ENCODE results near the gene FLOT2.

FLOT2 gene

GRCh38 chr17:28875848-28876550 is 21.5 kb downstream of the FLOT2 start:
- Histone ChIP-seq H3K4me1 (no peaks in the 10 kb centered on the region), H3K9me3 (no peaks in the 10 kb centered on the region), H3K27ac (no peak overlapping the region), H3K4me3 (no peak overlapping the region), H3K36me3 (peaks cover 24 to 37% (median 30%) of the 10 kb centered on the region in 3 donors), H3K27me3 (no peaks in the 10 kb centered on the region)
- DNase-seq = no peak
- intact Hi-C loops (cut with DNase I; ENCODE audit: low total_unique reads) = no loop called here
- TF ChIP-seq, protein P1, sequence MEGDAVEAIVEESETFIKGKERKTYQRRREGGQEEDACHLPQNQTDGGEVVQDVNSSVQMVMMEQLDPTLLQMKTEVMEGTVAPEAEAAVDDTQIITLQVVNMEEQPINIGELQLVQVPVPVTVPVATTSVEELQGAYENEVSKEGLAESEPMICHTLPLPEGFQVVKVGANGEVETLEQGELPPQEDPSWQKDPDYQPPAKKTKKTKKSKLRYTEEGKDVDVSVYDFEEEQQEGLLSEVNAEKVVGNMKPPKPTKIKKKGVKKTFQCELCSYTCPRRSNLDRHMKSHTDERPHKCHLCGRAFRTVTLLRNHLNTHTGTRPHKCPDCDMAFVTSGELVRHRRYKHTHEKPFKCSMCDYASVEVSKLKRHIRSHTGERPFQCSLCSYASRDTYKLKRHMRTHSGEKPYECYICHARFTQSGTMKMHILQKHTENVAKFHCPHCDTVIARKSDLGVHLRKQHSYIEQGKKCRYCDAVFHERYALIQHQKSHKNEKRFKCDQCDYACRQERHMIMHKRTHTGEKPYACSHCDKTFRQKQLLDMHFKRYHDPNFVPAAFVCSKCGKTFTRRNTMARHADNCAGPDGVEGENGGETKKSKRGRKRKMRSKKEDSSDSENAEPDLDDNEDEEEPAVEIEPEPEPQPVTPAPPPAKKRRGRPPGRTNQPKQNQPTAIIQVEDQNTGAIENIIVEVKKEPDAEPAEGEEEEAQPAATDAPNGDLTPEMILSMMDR (IDR thresholded peaks at IDR 0.05) = no peak

DNA sequence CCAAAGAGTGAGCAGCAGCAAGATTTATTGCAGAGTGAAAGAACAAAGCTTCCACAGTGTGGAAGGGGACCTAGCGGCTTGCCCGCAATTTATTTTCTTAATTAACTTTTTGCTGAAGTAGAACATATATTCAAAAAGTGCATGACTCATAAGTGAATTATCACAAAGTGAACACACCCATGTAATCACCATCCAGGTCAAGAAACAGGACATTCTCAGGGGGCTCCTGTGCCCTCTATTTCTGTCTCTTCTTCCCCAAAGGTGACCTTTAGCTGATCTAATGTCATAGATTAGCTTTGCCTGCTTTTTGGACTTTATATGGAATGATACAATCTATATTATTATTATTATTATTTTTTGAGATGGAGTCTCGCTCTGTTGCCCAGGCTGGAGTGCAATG is 22.8 kb downstream of the FLOT2 start:
- TF ChIP-seq, protein P1 (IDR thresholded peaks at IDR 0.05) = no peak
- intact Hi-C loops (cut with DNase I; ENCODE audit: low total_unique reads) = no loop called here

GRCh38 chr17:28873839-28874238 is 23.7 kb downstream of the FLOT2 start:
- Histone ChIP-seq H3K27me3 (no peaks in the 10 kb centered on the region), H3K36me3 (peaks cover 3 to 15% (median 8%) of the 10 kb centered on the region in 3 donors), H3K4me1 (no peaks in the 10 kb centered on the region), H3K27ac (no peak overlapping the region), H3K4me3 (no peak overlapping the region), H3K9me3 (no peaks in the 10 kb centered on the region)
- no peak for DNase-seq
- intact Hi-C loops (cut with DNase I; ENCODE audit: low total_unique reads) = no loop called here
- TF ChIP-seq, protein P1 (IDR thresholded peaks at IDR 0.05) = no peak

More for the DNA sequence above, 22.8 kb downstream of the FLOT2 start:
- H3K4me1 ChIP-seq = no peaks in the 10 kb centered on the region
- H3K27me3 ChIP-seq = no peaks in the 10 kb centered on the region
- no peaks in the 10 kb centered on the region for H3K9me3 ChIP-seq
- H3K36me3 ChIP-seq = peaks cover 12 to 24% (median 17%) of the 10 kb centered on the region in 3 donors
- H3K4me3 ChIP-seq = no peak overlapping the region
- no peak for DNase-seq
- no peak overlapping the region for H3K27ac ChIP-seq

- no peak for DNase-seq
- TF ChIP-seq, protein P1 (IDR thresholded peaks at IDR 0.05) = no peak
- H3K9me3 ChIP-seq = no peaks in the 10 kb centered on the region
- H3K27ac ChIP-seq = no peak overlapping the region
- H3K4me1 ChIP-seq = no peaks in the 10 kb centered on the region
- no peak overlapping the region for H3K4me3 ChIP-seq
- H3K27me3 ChIP-seq = no peaks in the 10 kb centered on the region
- intact Hi-C loops (cut with DNase I; ENCODE audit: low total_unique reads) = no loop called here
- H3K36me3 ChIP-seq = no peaks in the 10 kb centered on the region
These were observed 26.4 kb downstream of the FLOT2 start for GRCh38 chr17:28871056-28871579.

DNA sequence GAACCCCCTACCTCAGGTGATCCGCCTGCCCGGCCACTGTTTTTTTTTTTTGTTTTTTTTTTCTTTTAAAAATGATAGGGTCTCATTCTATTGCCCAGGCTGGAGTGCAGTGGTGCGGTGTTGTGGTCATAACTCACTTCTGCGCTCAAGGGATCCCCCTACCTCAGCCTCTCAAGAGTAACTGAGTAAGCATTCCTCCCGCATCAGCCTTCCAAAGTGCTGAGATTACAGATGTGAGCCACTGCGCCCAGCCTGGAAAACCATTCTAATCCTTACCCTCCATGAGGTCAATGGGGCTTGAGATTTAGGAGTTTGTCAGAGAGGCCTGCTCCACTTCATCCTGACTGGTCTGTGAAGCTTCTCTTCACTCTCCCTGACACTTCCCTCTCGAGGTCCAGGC is 30.3 kb downstream of the FLOT2 start:
- intact Hi-C loops (cut with DNase I; ENCODE audit: low total_unique reads) = no loop called here
- Histone ChIP-seq H3K4me1 (no peaks in the 10 kb centered on the region), H3K9me3 (no peaks in the 10 kb centered on the region), H3K36me3 (peaks cover 0 to 7% (median 0%) of the 10 kb centered on the region in 3 donors), H3K27ac (no peak overlapping the region), H3K4me3 (no peak overlapping the region), H3K27me3 (no peaks in the 10 kb centered on the region)
- TF ChIP-seq, protein P1 (IDR thresholded peaks at IDR 0.05) = no peak
- DNase-seq = no peak

Measured in tibial artery (tissue), 4 donors.